GM19025 (cell line): Measurements from ENCODE around the gene KAZN.

Experiments
- ATAC-seq: cut with Tn5 transposase; IDR thresholded peaks from one replicate; pipeline ENCODE4 v1.9.1; 2021; ENCODE audit warnings: mild to moderate bottlenecking, low read depth, moderate library complexity; ENCODE audit not compliant: unreplicated experiment

KAZN gene

DNA sequence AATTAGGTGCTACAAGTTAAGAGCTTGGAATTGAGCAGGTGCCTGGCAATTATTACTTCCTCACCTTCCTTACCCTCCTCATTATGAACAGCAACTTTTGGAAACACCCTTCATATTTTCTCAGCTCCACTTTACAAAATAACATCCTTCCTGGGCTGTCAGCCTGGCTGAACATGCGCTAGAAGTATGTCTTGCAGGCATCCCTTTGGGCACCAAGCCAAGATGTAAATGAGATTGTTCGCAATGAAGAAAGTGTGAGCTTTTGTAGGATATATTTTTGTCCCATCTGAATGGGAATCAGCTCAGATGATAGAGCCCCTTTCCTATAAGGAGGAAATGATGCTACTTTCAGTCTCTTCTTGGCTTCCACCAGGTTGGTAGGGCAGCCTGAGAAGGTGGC lies 245.9 kb downstream of the KAZN start:
- ATAC-seq = no peak

GRCh38 chr1:14844923-14845617 lies 246.6 kb downstream of the KAZN start:
- ATAC-seq = no peak

GRCh38 chr1:14845851-14846250 lies 247.4 kb downstream of the KAZN start:
- no peak for ATAC-seq

DNA sequence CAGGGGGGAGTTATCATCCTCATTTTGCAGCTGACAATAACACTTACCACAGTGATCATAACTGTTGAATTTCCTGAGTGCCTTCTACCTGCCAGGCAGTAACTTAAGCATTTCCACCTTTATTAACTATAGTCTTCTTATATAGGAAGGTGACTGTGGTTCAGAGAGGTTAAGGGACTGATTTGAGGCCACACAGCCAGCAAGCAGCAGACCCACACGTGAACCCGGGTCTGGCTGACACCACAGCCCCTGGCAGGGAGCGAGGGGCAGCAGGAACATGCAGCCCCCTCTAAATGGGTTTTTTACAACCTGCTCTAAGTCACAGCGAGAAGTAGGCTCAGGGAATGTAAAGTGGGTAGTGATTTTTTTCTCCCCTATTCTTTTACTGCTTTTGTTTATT lies 248.2 kb downstream of the KAZN start:
- no peak for ATAC-seq

GRCh38 chr1:14848203-14848602 lies 249.7 kb downstream of the KAZN start:
- no peak for ATAC-seq

DNA sequence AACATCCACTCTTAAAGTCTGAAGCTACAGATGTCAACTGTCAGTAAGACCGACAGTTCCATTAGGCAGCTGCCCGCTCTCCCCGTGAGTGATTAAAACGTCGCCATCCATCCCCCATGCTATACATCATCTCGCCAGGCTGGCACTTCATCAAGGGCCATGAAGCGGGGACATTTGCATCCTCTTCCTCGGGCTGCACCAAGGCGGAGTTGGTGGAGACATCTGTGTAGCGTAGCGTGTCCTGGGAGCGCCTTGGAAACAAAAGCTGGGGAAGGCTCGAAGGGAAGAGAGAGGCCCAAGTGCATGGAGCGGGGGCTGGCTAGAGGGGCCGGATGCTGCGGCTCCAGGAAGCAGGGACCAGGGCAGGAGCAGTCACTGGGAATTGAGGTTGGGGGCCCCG lies 250.1 kb downstream of the KAZN start:
- no peak for ATAC-seq

DNA sequence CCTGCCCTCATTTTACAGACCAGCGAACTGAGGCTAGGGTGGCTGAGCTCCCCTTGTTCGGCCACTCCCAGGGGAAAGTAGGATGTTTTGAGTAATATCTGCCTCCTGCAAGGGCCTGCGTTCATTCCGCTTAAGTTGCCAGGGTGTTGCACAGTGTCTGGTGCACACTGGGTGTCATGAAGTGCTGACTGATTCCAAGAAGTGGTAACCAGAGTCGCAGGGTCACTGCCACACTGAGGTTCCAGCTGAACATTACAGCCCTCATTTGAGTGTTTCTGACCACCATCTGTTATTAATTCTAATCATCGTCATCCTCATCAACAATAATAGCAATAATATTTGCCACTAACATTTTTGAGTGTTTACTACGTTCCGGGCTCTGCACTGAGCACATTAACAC lies 250.6 kb downstream of the KAZN start:
- no peak for ATAC-seq

- no peak for ATAC-seq
These were observed 252.1 kb downstream of the KAZN start for GRCh38 chr1:14850563-14850962.

GRCh38 chr1:14851760-14852159 lies 253.3 kb downstream of the KAZN start:
- no peak for ATAC-seq

DNA sequence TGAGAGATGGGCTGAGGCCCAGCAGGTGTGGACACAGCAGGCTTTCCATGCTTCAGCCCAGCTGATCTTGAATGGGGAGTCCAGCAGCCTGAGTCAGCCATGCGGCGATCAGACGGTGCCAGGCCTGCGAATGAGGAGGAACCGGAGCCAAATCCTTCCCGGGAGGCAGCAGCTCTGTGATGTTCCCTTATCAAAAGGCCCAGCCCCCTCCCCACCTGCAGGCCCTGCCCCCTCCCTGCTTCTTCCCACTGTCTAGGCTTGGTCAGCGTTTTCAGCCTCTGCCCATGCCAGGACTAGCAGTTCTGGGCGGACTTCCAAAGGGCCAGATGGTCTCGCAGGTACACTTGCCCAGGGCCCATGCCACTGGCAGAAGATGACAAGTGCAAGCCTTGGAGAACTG lies 253.8 kb downstream of the KAZN start:
- ATAC-seq = no peak

- no peak for ATAC-seq
These were observed 255.0 kb downstream of the KAZN start for GRCh38 chr1:14853518-14853917.

DNA sequence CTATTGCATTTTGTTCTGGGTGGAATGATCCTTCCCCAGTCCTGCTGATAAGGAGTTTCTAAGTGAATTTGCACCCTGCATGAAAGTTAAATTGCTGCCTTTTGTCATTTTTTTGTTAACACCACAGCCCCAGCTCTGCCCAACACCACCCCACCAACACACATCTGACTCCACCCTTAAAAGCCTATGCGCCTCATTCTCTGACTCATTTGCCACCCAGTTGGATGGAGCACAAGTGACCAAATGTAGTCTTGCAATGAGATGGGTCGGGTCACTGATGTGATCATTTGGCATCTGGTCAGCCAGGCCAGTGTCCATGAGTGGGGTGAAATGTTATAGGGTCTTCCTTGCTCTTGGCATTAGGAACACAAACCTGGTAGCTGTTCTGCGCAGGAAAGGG lies 256.8 kb downstream of the KAZN start:
- no peak for ATAC-seq

GRCh38 chr1:14855801-14856200 lies 257.3 kb downstream of the KAZN start:
- no peak for ATAC-seq

GRCh38 chr1:14857436-14858195 lies 259.1 kb downstream of the KAZN start:
- ATAC-seq = no peak

GRCh38 chr1:14862114-14862771 lies 263.8 kb downstream of the KAZN start:
- no peak for ATAC-seq

GRCh38 chr1:14865106-14865505 lies 266.6 kb downstream of the KAZN start:
- no peak for ATAC-seq

DNA sequence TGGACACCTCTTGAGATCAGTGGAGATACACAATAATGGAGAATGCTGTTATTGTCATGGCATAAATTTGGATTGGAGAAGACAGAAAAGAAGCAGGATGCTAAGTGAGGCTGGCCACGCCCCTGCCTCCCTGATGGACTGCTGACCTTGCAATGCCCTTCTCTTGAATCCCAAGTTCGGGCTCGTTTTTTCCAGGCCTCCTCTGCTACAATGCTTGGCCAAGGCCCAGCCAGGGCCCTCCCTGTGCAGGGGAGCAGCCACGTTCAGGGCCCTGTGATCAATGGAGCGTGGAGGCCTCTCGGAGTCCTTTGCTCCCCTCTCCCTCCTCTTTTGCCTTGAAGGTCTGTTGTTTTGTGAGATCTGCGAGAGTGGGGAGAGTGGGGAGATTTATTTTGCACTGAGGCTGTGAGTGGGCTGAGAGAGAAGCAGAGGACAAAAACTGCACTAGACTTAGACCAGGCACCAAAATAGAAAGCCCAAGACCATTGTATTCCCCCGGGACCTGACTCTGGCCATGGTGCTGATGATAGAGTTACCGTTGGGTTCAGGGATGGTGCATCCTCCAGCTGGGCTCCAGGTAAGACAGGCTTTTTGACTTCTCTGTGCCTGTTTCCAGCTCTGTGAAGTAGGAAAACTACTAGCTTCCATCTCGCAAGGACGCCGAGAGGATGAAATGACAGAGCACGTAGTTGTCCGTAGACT lies 268.6 kb downstream of the KAZN start:
- ATAC-seq = no peak

DNA sequence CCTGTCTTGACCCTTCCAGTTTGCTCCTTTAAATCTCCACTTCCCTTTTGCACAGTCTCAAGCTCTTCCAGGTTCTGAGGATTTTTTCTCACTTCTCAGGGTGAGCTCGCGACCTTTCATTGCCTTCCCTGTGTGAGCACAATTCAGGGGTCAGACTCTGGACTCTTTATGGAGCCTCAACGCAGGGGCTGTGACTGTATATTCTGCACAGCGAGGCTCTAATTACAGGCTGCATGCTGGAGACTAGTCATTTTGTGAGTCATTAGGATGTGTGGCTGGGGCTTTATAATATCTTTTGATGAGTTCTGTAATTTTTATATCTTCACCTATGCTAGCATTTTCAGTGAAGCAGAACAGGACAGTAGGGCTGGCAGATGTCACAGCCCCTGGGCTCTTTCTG lies 270.7 kb downstream of the KAZN start:
- no peak for ATAC-seq

- no peak for ATAC-seq
These were observed 272.9 kb downstream of the KAZN start for GRCh38 chr1:14871218-14871970.

GRCh38 chr1:14872762-14873161 lies 274.3 kb downstream of the KAZN start:
- no peak for ATAC-seq
